SK-N-SH treated with all-trans-retinoic acid at 6 μM for 48 hours (cell line): ENCODE measurements around the gene SAMD4A.

ENCODE experiments used
- ATAC-seq: fragments of 200-7000 bp; cut with Tn5 transposase; 3 replicates; pipeline ENCODE4 v1.9.1; 2020; ENCODE audit warnings: mild to moderate bottlenecking, moderate library complexity
- ARNTL ChIP-seq: fragments of 450-650 bp; formaldehyde crosslinking; IDR thresholded peaks from 2 replicates; pipeline ENCODE4 v1.5.0; 2020; ENCODE audit warnings: low read depth, mild to moderate bottlenecking, moderate library complexity, borderline replicate concordance
- ESRRG ChIP-seq: fragments of 250-450 bp; sonication (Bioruptor Pico); IDR thresholded peaks from 2 replicates; pipeline ENCODE4 v1.6.1; 2021; ENCODE audit warnings: mild to moderate bottlenecking
- PPARA ChIP-seq: fragments of 250-450 bp; sonication (Bioruptor Pico); IDR thresholded peaks from 2 replicates; pipeline ENCODE4 v1.5.0; 2020; ENCODE audit warnings: mild to moderate bottlenecking, borderline replicate concordance
- RARB ChIP-seq: fragments of 250-450 bp; sonication (Bioruptor Pico); IDR thresholded peaks from 2 replicates; pipeline ENCODE4 v1.8.0; 2021; ENCODE audit warnings: mild to moderate bottlenecking, moderate library complexity
- SNAI2 ChIP-seq: fragments of 250-450 bp; sonication (Bioruptor Pico); IDR thresholded peaks from 2 replicates; pipeline ENCODE4 v1.5.0; 2020; ENCODE audit warnings: mild to moderate bottlenecking, moderate library complexity
- TCF4 ChIP-seq: fragments of 250-450 bp; sonication (Bioruptor Pico); IDR thresholded peaks from 2 replicates; pipeline ENCODE4 v1.8.0; 2021; ENCODE audit warnings: mild to moderate bottlenecking, moderate library complexity, borderline replicate concordance
- ZC3H10 ChIP-seq: fragments of 250-450 bp; sonication (Bioruptor Pico); IDR thresholded peaks from 2 replicates; pipeline ENCODE4 v1.5.1; 2021; ENCODE audit warnings: mild to moderate bottlenecking, moderate library complexity
- ZFP3 ChIP-seq: fragments of 250-450 bp; sonication (Bioruptor Pico); IDR thresholded peaks from 2 replicates; pipeline ENCODE4 v1.5.0; 2020; ENCODE audit warnings: mild to moderate bottlenecking, moderate library complexity
- ZFP30 ChIP-seq: fragments of 450-650 bp; formaldehyde crosslinking; IDR thresholded peaks from 2 replicates; pipeline ENCODE4 v1.5.0; 2022; ENCODE audit warnings: mild to moderate bottlenecking, moderate library complexity
- ZNF565 ChIP-seq: fragments of 450-650 bp; formaldehyde crosslinking; conservative IDR thresholded peaks from 2 replicates; pipeline ENCODE4 v1.5.0; 2020; ENCODE audit warnings: low read depth, mild to moderate bottlenecking, moderate library complexity
- ZNF70 ChIP-seq: fragments of 450-650 bp; formaldehyde crosslinking; IDR thresholded peaks from 2 replicates; pipeline ENCODE4 v1.5.0; 2020; ENCODE audit warnings: mild to moderate bottlenecking, moderate library complexity
- ZNF8 ChIP-seq: fragments of 450-650 bp; formaldehyde crosslinking; IDR thresholded peaks from 2 replicates; pipeline ENCODE4 v1.5.0; 2020; ENCODE audit warnings: mild to moderate bottlenecking, moderate library complexity
- TF ChIP-seq, protein P1 (sequence below): fragments of 250-450 bp; sonication (Bioruptor Pico); IDR thresholded peaks from 2 replicates; pipeline ENCODE4 v1.5.0; 2020; ENCODE audit warnings: mild to moderate bottlenecking, moderate library complexity
- TF ChIP-seq, protein P2 (sequence below): fragments of 250-450 bp; sonication (Bioruptor Pico); IDR thresholded peaks from 2 replicates; pipeline ENCODE4 v1.8.0; 2020; ENCODE audit warnings: mild to moderate bottlenecking, moderate library complexity, borderline replicate concordance
- TF ChIP-seq, protein P3 (sequence below): fragments of 250-450 bp; sonication (Bioruptor Pico); IDR thresholded peaks from 2 replicates; pipeline ENCODE4 v1.8.0; 2021; ENCODE audit warnings: low read depth, mild to moderate bottlenecking, moderate library complexity, borderline replicate concordance
- TF ChIP-seq, protein P4 (sequence below): fragments of 250-450 bp; sonication (Bioruptor Pico); IDR thresholded peaks from 2 replicates; pipeline ENCODE4 v1.5.1; 2021; ENCODE audit warnings: mild to moderate bottlenecking, moderate library complexity
- TF ChIP-seq, protein P5 (sequence below): fragments of 250-450 bp; sonication (Bioruptor Pico); IDR thresholded peaks from 2 replicates; pipeline ENCODE4 v1.5.1; 2020; ENCODE audit warnings: low read depth, mild to moderate bottlenecking, moderate library complexity

The SAMD4A gene

DNA sequence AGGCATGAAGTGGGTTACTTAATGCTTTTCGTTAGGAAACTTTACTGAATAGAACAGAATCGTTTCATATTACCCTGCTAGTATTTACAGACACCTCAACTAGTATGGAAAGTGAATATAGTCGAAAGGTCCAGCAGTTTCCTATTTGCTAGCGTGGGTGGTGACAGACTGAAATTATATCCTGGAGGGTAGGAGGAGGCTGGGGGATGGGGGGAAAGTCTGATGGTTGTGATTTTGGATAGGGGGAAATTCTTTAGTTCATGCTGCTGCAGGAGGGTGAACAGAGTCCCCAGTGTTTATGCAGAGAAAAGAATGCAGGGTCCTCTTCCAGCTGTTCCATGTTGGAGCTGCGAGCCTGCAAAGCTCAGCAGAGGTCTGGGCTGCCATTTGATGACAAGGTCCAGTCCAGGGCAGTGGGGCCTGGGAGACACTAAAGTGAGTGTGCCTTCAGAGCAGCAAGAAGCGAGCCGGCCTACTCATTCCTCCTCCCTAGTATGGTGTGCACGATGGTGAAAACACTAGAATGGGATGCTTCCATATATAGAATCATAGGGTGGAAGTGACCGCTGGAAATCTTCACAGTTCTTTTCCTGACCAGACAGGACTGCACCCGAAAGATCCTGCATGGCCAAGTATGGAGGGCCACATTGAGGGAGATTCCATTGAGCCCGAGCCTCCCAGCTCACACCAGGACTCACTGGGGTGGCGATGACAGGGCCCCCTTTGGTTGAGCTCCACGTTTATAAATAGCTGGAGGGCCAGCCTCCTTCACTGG, 2.1 kb downstream of the SAMD4A start:
- TF ChIP-seq, protein P1, sequence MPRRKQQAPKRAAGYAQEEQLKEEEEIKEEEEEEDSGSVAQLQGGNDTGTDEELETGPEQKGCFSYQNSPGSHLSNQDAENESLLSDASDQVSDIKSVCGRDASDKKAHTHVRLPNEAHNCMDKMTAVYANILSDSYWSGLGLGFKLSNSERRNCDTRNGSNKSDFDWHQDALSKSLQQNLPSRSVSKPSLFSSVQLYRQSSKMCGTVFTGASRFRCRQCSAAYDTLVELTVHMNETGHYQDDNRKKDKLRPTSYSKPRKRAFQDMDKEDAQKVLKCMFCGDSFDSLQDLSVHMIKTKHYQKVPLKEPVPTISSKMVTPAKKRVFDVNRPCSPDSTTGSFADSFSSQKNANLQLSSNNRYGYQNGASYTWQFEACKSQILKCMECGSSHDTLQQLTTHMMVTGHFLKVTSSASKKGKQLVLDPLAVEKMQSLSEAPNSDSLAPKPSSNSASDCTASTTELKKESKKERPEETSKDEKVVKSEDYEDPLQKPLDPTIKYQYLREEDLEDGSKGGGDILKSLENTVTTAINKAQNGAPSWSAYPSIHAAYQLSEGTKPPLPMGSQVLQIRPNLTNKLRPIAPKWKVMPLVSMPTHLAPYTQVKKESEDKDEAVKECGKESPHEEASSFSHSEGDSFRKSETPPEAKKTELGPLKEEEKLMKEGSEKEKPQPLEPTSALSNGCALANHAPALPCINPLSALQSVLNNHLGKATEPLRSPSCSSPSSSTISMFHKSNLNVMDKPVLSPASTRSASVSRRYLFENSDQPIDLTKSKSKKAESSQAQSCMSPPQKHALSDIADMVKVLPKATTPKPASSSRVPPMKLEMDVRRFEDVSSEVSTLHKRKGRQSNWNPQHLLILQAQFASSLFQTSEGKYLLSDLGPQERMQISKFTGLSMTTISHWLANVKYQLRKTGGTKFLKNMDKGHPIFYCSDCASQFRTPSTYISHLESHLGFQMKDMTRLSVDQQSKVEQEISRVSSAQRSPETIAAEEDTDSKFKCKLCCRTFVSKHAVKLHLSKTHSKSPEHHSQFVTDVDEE (CRISPR knock-in tag): no peak
- no peak for TF ChIP-seq ZNF565 (CRISPR knock-in tag)
- TF ChIP-seq TCF4 (CRISPR knock-in tag): no peak
- TF ChIP-seq, protein P2, sequence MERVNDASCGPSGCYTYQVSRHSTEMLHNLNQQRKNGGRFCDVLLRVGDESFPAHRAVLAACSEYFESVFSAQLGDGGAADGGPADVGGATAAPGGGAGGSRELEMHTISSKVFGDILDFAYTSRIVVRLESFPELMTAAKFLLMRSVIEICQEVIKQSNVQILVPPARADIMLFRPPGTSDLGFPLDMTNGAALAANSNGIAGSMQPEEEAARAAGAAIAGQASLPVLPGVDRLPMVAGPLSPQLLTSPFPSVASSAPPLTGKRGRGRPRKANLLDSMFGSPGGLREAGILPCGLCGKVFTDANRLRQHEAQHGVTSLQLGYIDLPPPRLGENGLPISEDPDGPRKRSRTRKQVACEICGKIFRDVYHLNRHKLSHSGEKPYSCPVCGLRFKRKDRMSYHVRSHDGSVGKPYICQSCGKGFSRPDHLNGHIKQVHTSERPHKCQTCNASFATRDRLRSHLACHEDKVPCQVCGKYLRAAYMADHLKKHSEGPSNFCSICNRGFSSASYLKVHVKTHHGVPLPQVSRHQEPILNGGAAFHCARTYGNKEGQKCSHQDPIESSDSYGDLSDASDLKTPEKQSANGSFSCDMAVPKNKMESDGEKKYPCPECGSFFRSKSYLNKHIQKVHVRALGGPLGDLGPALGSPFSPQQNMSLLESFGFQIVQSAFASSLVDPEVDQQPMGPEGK: no peak
- TF ChIP-seq, all 23 proteins: peak for 0
- ATAC-seq: no peak

DNA sequence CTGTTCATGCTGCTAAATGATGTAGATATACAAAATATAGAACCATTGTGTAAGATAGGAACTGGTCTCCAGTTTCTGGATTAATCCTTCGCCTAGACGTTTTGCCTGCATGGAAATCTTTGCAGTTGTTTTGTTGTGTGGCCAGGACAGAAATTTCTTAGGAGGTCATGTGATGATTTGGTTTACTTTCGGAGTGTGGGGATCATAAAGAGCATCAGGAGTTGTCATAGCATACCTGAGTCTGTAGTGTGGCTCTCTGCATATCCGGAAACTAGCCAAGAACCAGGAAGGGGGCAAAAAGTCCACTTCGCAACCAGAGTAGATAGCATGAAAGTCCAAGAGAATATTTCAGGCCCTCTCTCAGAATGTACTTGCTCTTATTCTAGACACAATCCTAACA, 3.1 kb downstream of the SAMD4A start:
- no peak for ATAC-seq

More for the DNA sequence above, 3.1 kb downstream of the SAMD4A start:
- no peak for TF ChIP-seq ZNF565 (CRISPR knock-in tag)
- no peak for TF ChIP-seq ZFP30 (CRISPR knock-in tag)
- TF ChIP-seq RARB: no peak
- TF ChIP-seq ZFP3: no peak
- no peak for TF ChIP-seq ARNTL (CRISPR knock-in tag)
- TF ChIP-seq, protein P3, sequence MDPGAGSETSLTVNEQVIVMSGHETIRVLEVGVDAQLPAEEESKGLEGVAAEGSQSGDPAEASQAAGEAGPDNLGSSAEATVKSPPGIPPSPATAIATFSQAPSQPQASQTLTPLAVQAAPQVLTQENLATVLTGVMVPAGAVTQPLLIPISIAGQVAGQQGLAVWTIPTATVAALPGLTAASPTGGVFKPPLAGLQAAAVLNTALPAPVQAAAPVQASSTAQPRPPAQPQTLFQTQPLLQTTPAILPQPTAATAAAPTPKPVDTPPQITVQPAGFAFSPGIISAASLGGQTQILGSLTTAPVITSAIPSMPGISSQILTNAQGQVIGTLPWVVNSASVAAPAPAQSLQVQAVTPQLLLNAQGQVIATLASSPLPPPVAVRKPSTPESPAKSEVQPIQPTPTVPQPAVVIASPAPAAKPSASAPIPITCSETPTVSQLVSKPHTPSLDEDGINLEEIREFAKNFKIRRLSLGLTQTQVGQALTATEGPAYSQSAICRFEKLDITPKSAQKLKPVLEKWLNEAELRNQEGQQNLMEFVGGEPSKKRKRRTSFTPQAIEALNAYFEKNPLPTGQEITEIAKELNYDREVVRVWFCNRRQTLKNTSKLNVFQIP (CRISPR knock-in tag): no peak
- TF ChIP-seq ESRRG (CRISPR knock-in tag): no peak
- TF ChIP-seq, protein P4, sequence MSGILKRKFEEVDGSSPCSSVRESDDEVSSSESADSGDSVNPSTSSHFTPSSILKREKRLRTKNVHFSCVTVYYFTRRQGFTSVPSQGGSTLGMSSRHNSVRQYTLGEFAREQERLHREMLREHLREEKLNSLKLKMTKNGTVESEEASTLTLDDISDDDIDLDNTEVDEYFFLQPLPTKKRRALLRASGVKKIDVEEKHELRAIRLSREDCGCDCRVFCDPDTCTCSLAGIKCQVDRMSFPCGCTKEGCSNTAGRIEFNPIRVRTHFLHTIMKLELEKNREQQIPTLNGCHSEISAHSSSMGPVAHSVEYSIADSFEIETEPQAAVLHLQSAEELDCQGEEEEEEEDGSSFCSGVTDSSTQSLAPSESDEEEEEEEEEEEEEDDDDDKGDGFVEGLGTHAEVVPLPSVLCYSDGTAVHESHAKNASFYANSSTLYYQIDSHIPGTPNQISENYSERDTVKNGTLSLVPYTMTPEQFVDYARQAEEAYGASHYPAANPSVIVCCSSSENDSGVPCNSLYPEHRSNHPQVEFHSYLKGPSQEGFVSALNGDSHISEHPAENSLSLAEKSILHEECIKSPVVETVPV: no peak
- TF ChIP-seq, protein P2: no peak
- TF ChIP-seq, protein P1 (CRISPR knock-in tag): no peak
- TF ChIP-seq SNAI2: no peak
- TF ChIP-seq, protein P5, sequence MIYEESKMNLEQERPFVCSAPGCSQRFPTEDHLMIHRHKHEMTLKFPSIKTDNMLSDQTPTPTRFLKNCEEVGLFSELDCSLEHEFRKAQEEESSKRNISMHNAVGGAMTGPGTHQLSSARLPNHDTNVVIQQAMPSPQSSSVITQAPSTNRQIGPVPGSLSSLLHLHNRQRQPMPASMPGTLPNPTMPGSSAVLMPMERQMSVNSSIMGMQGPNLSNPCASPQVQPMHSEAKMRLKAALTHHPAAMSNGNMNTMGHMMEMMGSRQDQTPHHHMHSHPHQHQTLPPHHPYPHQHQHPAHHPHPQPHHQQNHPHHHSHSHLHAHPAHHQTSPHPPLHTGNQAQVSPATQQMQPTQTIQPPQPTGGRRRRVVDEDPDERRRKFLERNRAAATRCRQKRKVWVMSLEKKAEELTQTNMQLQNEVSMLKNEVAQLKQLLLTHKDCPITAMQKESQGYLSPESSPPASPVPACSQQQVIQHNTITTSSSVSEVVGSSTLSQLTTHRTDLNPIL: no peak
- TF ChIP-seq ZC3H10 (CRISPR knock-in tag): no peak
- no peak for TF ChIP-seq ZNF70
- TF ChIP-seq ZNF8: no peak
- no peak for TF ChIP-seq TCF4 (CRISPR knock-in tag)
- TF ChIP-seq PPARA (CRISPR knock-in tag): no peak
